EH (cell line): ENCODE results near the gene CD1C.
"Not testable (repeated sequence)": the region's sequence is repeated elsewhere in the genome, so short reads cannot be mapped to it uniquely, and the experiment has no call there.

Experiments
- DNase-seq: peaks from one replicate; pipeline ENCODE4 v3.0.0-alpha.2; 2015; ENCODE audit warnings: low read depth

Gene CD1C

DNA sequence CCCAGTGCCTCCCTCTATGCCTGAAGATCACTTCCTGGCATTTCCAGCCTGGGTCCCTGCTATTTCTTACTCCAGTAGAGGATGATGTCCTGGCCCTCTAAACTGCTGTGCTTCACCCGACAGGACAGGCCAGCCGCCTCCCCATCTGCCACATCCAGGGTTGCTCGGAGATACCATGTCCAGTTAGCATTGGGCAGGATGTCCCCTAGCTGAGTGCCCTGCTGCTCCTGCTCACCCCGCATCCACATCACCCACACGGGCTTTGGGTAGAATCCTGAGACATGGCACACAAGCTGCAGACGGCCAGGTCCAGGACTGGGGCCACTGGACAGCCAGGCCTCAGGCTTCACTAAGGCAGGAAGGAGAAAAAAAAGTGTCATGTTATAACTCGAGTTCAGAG is 39.6 kb downstream of the CD1C start:
- DNase-seq: no peak

DNA sequence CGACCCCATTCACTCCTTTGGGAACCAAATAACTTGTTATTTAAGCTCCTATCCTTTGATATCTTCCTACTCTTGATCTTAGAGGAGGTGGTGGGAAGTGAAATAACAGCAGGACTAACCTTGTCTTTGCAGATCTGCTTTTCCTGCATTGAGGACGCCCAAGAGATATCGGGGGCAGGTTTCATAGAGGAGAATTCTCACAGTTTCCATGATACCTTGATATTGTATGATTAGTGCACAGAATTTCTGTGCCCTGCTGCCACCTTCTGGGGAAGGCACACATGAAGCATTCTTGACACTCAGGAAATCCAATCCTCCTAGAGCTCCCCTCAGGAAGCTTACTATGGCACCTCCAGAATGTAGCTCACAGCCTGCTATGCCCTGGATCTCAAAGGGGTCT is 40.0 kb downstream of the CD1C start:
- no peak for DNase-seq

GRCh38 chr1:158330391-158331105 is 40.8 kb downstream of the CD1C start:
- no peak for DNase-seq

DNA sequence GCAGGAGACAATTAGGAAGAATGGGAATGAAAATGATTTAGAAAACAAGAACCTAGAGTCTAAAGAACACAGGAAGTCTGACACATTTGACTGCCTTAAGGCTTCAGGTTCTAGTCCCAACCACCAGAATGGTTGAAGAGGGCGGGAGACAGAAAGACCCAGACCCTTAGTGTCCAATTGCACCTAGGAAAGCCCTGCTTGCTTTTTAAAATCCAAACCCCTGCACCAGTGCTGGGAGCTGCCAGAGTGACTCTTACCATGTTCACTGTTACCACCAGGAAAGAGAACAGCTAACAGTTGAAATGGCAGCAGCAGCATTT is 41.3 kb downstream of the CD1C start:
- no peak for DNase-seq

DNA sequence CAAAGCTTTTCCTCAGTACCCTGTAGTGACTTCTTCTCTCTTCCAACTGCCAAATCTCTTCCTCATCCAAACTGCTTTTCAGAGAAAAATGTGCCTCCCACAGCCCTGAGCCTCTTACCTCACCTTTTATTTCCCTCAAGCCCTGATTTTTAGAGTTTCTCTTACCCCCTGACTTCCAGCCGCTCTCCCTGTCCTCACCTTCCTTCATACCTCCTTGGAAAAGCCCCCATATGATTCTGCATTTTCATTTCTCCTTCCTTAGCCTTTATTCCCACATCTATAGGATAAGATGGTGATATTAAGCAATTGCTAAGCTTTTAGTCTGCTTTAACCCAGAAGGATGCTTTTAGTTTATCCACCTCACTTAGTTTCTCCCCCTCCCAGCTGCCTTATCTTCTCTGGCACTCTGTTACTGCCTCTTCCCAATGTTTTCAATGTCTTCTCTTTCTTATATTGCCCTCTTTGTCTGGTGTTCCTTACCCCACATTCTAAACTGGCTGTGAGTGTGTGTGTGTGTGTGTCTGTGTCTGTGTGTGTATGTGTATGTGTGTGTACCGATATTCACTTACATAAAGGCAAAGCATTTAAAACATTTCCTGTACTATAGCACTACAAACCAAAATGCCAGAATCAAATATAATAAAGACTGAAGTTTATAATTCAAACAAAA is 41.9 kb downstream of the CD1C start, which contains the start of gene CD1B:
CD1B (minus strand) TSS at position 51 of the 670 bp plus-strand sequence. CDS start 108 bp downstream, outside the sequence.
- no peak for DNase-seq

DNA sequence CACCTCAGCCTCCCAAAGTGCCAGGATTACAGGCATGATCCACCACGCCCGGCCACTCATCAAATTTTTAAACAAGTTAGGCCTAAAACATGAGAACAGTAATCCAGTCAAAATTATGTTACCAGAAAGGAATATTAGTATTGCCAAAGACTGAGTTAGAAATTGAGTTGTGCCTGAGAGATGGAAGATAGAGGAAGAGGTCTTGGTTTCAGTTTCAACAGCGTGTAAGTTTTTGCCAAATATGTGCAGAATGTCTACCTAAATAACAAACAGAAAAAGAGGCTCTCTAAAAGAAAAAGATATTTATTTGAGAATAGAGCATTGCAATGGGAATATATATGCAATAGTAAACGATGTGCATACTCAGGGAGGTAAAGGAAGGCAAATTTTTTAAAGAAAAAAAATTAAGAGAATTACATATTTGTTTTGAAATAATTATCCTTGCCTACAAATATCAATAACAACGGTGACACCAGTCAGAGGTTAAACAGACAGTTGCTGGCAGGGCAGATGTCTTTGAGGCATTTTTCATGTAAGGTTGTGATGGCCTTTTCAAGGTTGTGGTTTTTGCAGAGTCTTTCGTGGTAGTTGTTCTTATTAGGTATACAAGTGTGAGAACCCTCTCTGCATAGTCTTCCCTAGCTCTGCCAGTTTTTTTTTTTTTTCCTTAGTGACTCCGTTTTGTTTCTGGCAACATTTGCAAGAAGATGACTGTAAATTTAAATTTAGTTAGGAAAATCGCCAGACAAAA is 43.9 kb downstream of the CD1C start:
- no peak for DNase-seq

- no peak for DNase-seq
These were observed 44.9 kb downstream of the CD1C start for GRCh38 chr1:158334526-158335212.

DNA sequence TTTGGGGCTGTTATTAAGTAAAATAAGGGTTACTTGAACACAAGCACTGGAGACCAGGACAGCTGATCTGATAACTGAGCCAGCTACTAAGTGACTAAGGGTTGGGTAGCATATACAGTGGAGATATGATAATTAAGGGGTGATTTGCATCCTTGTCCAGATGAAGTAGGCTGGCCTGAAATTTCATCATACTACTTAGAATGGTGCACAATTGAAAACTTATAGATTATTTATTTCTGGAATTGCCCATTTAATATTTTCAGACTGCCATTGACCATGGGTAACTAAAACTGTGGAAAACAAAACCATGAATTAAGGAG is 45.5 kb downstream of the CD1C start:
- no peak for DNase-seq

- not testable (repeated sequence) for DNase-seq
These were observed 46.7 kb downstream of the CD1C start for GRCh38 chr1:158336413-158336812.
